Measurements from ENCODE around the gene CDCA5. TPM values are rescaled to one million over a fixed set of nuclear protein-coding genes. Genes with fewer than 3 reads are reported as not detected.

Gene CDCA5
- total RNA-seq, 2 donors from 2014 or later, result 2.3 to 17.8 TPM

DNA sequence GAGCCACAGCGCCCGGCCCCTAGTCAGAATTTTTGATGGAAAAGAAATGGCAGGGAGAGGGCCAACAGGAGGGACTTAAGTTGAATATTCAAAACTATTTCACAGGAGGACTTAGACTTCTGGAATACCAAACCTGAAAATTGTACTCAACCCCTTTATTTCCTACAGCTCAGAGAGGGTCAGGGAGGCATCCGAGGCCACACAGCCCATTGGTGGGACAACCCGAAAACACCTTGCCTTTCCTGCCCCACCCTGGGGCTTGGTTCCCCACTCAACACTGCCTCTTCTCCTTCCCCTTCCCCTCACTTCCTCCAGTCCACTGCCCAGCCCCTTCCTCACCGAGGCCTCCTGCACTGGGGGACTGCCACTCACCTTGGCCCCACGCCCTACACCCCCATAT lies 26.8 kb downstream of the CDCA5 start:
- 93% methylated on average over 6 of the region's 6 CpGs for WGBS
- Histone ChIP-seq H3K27me3 (replicated peaks; ENCODE audit: insufficient read depth) (no peaks in the 10 kb centered on the region), H3K27ac (no peak overlapping the region), H3K36me3 (no peaks in the 10 kb centered on the region), H3K4me3 (no peak overlapping the region), H3K9me3 (no peaks in the 10 kb centered on the region), H3K4me1 (replicated peaks) (no peaks in the 10 kb centered on the region)
- intact Hi-C loops (cut with DNase I), result no loop called here
- DNase-seq (ENCODE audit: low spot score), result no peak
- TF ChIP-seq POLR2A (IDR thresholded peaks at IDR 0.05) (no peak), POLR2AphosphoS5 (IDR thresholded peaks at IDR 0.05) (no peak)
- TF ChIP-seq, protein P1, sequence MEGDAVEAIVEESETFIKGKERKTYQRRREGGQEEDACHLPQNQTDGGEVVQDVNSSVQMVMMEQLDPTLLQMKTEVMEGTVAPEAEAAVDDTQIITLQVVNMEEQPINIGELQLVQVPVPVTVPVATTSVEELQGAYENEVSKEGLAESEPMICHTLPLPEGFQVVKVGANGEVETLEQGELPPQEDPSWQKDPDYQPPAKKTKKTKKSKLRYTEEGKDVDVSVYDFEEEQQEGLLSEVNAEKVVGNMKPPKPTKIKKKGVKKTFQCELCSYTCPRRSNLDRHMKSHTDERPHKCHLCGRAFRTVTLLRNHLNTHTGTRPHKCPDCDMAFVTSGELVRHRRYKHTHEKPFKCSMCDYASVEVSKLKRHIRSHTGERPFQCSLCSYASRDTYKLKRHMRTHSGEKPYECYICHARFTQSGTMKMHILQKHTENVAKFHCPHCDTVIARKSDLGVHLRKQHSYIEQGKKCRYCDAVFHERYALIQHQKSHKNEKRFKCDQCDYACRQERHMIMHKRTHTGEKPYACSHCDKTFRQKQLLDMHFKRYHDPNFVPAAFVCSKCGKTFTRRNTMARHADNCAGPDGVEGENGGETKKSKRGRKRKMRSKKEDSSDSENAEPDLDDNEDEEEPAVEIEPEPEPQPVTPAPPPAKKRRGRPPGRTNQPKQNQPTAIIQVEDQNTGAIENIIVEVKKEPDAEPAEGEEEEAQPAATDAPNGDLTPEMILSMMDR (IDR thresholded peaks at IDR 0.05), result no peak

DNA sequence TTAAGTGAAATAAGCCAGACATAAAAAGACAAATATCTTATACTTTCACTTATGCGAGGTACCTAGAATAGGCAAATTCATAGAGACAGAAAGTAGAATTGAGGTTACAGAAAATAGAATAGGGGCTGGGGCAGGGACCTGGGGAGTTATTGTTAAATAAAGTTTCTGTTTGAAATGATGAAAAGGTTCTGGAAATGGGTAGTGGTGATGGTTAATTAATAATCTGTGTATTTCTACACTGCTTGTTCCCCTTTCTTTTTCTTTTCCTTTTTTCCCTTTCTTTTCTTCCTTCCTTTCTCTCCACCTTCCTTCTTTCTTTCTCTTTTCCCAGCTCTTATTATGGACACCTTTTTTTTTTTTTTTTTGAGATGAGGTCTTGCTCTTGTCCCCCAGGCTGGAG lies 28.3 kb downstream of the CDCA5 start:
- Histone ChIP-seq H3K4me1 (replicated peaks) (no peaks in the 10 kb centered on the region), H3K27me3 (replicated peaks; ENCODE audit: insufficient read depth) (no peaks in the 10 kb centered on the region), H3K4me3 (no peak overlapping the region), H3K27ac (no peak overlapping the region), H3K36me3 (no peaks in the 10 kb centered on the region), H3K9me3 (no peaks in the 10 kb centered on the region)
- WGBS, result 88% methylated on average over 1 of the region's 1 CpG
- TF ChIP-seq POLR2AphosphoS5 (IDR thresholded peaks at IDR 0.05), result no peak
- TF ChIP-seq, protein P1 (IDR thresholded peaks at IDR 0.05), result no peak
- intact Hi-C loops (cut with DNase I), result no loop called here
- DNase-seq (ENCODE audit: low spot score), result no peak

DNA sequence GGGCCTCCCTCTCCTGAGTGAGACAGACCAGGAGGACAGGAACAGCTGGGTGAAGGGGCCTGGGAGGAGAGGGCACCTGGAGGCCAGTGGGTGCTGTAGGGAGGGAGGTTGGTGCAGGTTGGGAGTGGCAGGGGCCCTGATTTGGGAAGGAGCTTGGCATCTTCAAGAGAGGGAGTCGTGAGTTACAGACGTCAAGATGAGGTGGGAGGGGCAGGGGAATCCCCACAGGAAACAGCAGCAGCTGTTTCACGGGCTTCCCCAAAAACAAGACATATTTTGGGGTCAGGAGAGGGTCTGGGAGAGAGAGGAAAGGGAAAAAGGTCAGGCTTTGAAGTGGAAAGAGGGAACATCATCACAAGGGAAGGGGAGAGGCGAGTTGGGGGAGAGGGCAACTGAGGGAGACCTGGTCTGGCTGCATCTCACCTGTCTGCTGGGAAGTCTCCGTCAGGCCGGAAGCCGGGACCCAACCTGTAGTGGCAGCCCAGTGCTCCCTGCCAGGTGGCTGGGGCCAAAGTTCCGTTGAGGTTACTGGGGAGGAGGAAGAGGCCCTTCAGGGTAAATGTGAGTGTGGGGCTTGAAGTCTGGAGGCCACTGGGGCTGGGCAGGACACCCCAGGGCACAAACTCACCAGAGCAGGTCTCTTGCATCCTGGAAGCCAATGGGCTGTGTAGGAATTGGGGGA lies 29.9 kb downstream of the CDCA5 start:
- Histone ChIP-seq H3K9me3 (no peaks in the 10 kb centered on the region), H3K4me3 (no peak overlapping the region), H3K27me3 (replicated peaks; ENCODE audit: insufficient read depth) (no peaks in the 10 kb centered on the region), H3K36me3 (no peaks in the 10 kb centered on the region), H3K4me1 (replicated peaks) (no peaks in the 10 kb centered on the region), H3K27ac (no peak overlapping the region)
- 53% methylated on average over 8 of the region's 8 CpGs for WGBS
- TF ChIP-seq POLR2A (IDR thresholded peaks at IDR 0.05) (no peak), POLR2AphosphoS5 (IDR thresholded peaks at IDR 0.05) (no peak)
- TF ChIP-seq, protein P1 (IDR thresholded peaks at IDR 0.05), result no peak
- intact Hi-C loops (cut with DNase I), result no loop called here
- no peak for DNase-seq (ENCODE audit: low spot score)

DNA sequence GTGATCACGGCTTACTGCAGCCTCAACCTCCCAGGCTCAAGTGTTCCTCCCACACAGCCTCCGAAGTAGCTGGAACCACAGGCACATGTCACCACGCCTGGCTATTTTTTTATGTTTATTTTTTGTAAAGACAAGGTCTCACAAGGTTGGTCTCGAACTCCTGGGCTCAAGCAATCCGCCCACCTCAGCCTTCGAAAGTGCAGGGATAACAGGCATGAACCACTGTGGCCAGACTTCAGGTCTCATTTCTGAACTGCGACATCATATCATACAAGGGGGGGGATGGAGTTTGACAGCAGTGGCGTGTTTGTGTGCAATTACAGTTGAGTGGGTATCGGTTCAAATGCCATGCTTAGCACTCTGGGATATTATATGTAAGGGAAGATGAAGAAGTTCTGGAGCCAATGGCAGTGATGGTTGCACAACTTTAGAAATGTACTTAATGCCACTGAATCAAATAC lies 32.4 kb downstream of the CDCA5 start:
- no peaks in the 10 kb centered on the region for H3K4me1 ChIP-seq (replicated peaks)
- WGBS, result 84% methylated on average over 9 of the region's 9 CpGs

More for the DNA sequence above, 32.4 kb downstream of the CDCA5 start:
- DNase-seq (ENCODE audit: low spot score), result no peak
- H3K36me3 ChIP-seq, result no peaks in the 10 kb centered on the region
- H3K27me3 ChIP-seq (replicated peaks; ENCODE audit: insufficient read depth), result no peaks in the 10 kb centered on the region
- no peak overlapping the region for H3K27ac ChIP-seq
- H3K9me3 ChIP-seq, result no peaks in the 10 kb centered on the region
- intact Hi-C loops (cut with DNase I), result no loop called here
- no peak overlapping the region for H3K4me3 ChIP-seq
- no peak for TF ChIP-seq POLR2A (IDR thresholded peaks at IDR 0.05)
- TF ChIP-seq, protein P1 (IDR thresholded peaks at IDR 0.05), result no peak
- no peak for TF ChIP-seq POLR2AphosphoS5 (IDR thresholded peaks at IDR 0.05)
